HG03575 (cell line): ENCODE data around the gene PITPNM3.
"Not testable (repeated sequence)": the region's sequence is repeated elsewhere in the genome, so short reads cannot be mapped to it uniquely, and the experiment has no call there.

Experiments
- ATAC-seq: cut with Tn5 transposase; IDR thresholded peaks from one replicate; pipeline ENCODE4 v1.9.1; 2021; ENCODE audit not compliant: unreplicated experiment, insufficient number of reproducible peaks, low FRiP score; ENCODE audit errors: extremely low read depth

The PITPNM3 gene

GRCh38 chr17:6556121-6557039 is at the start of gene PITPNM3:
TSS of gene PITPNM3 (minus strand) at chr17:6556555. CDS start at chr17:6556406, 149 bp downstream.
- ATAC-seq: no peak

- no peak for ATAC-seq
Measured at GRCh38 chr17:6605142-6605541, 48.8 kb upstream of the PITPNM3 start.

GRCh38 chr17:6603744-6604325 is 47.5 kb upstream of the PITPNM3 start:
- no peak for ATAC-seq

- no peak for ATAC-seq
Measured at GRCh38 chr17:6602141-6602540, 45.8 kb upstream of the PITPNM3 start.

- no peak for ATAC-seq
Measured at GRCh38 chr17:6599364-6599763, 43.0 kb upstream of the PITPNM3 start.

- no peak for ATAC-seq
Measured at GRCh38 chr17:6597727-6598126, 41.4 kb upstream of the PITPNM3 start.

- ATAC-seq: no peak
Measured at GRCh38 chr17:6596941-6597340, 40.6 kb upstream of the PITPNM3 start.

- ATAC-seq: no peak
Measured at GRCh38 chr17:6596511-6596910, 40.2 kb upstream of the PITPNM3 start.

- ATAC-seq: no peak
Measured at GRCh38 chr17:6596081-6596480, 39.7 kb upstream of the PITPNM3 start.

- not testable (repeated sequence) for ATAC-seq
Measured at GRCh38 chr17:6593371-6593770, 37.0 kb upstream of the PITPNM3 start.

GRCh38 chr17:6592173-6592572 is 35.8 kb upstream of the PITPNM3 start:
- no peak for ATAC-seq

GRCh38 chr17:6591599-6592158 is 35.3 kb upstream of the PITPNM3 start:
- ATAC-seq: no peak

GRCh38 chr17:6589266-6589946 is 33.1 kb upstream of the PITPNM3 start:
- ATAC-seq: no peak

- no peak for ATAC-seq
Measured at GRCh38 chr17:6588165-6588564, 31.8 kb upstream of the PITPNM3 start.

- no peak for ATAC-seq
Measured at GRCh38 chr17:6587310-6587709, 31.0 kb upstream of the PITPNM3 start.

- no peak for ATAC-seq
Measured at GRCh38 chr17:6583411-6583810, 27.1 kb upstream of the PITPNM3 start.

GRCh38 chr17:6580625-6581024 is 24.3 kb upstream of the PITPNM3 start:
- ATAC-seq: no peak

- ATAC-seq: no peak
Measured at GRCh38 chr17:6578491-6578890, 22.1 kb upstream of the PITPNM3 start.

GRCh38 chr17:6577686-6578263 is 21.4 kb upstream of the PITPNM3 start:
- no peak for ATAC-seq
